VCaP (cell line): ENCODE measurements around the gene LRRC53.

Experiments used
- H3K27ac ChIP-seq: fragments of 450-650 bp; 2 replicates; pipeline ENCODE4 v1.5.1; 2017
- CTCF ChIP-seq: fragments of 450-650 bp; conservative IDR thresholded peaks from 2 replicates; pipeline ENCODE4 v1.5.1; 2017; ENCODE audit warnings: mild to moderate bottlenecking, moderate library complexity

Gene LRRC53

GRCh38 chr1:74422421-74423292 is 89.8 kb downstream of the LRRC53 start:
- no peak for TF ChIP-seq CTCF
- H3K27ac ChIP-seq: no peak overlapping the region

DNA sequence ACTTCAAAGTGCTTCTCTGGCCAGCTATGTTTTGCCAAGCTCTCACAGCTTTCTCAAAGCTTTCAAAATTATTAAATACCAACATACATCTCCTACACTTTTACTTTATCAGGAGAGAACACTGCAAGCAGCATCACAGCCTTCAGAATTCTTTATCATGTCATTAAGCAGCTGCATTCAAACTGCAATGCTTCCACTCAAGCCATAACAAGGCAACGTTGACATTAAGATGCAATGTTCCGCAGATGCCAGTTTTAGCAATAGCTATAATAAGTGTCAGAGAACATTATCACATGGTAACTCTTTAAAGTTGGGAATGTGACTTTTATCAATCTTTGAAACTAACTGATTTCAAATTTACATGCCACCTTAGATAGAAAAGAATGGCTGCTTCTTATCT is 91.9 kb downstream of the LRRC53 start:
- no peak overlapping the region for H3K27ac ChIP-seq
- no peak for TF ChIP-seq CTCF
